Nasal cavity respiratory epithelium epithelial cell of viscerocranial mucosa (primary cell): ENCODE results near the gene C1GALT1C1L. TPM values are rescaled to one million over a fixed set of nuclear protein-coding genes. Genes with fewer than 3 reads are reported as not detected.

Source experiments
- total RNA-seq: library from RNA; depleted of rRNA; stranded (reverse); fragments of >200 nt; gene quantifications from 2 replicates; pipeline ENCODE4 v1.2.3, GENCODE V29; 2014

The C1GALT1C1L gene
- total RNA-seq, result under 0.01 and 0.14 TPM in 2 replicates

DNA sequence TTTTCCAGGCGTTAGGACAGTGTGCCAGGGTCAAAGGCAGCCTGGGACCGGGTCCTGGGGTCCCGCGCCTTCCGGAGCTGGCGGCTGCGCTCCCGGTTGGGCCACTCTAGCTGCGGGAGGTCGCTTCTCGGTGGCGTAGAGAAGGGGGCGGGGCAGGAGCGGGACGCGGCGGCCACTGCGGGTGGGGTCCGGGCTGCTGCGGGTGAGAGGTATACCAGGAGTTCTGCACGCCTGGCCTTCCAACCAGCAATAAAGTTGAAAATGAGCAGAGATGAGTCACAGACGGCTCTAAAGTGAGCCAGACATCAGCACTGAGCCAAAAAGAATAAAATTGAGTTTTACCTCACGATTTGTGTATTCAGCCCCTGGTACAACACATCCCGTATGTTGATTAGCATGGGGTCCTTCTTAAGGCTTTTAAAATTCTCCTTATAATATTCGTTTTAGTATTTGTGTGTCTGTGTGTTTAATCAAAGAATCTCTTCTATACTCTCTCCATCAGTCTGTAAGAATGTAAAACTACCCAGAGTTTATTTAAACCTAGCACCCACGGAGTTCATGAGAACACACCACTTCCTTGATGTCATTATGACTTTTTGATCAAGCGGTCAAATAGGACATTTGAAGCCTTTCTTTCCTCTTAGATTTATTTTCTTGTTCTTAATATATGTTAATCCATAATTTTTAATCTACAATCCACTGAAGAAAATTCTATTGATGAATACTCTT is at the start of gene C1GALT1C1L:
Gene C1GALT1C1L (minus strand): TSS at position 108 of the 729 bp plus-strand sequence. CDS start 107 bp downstream, at position 1.

DNA sequence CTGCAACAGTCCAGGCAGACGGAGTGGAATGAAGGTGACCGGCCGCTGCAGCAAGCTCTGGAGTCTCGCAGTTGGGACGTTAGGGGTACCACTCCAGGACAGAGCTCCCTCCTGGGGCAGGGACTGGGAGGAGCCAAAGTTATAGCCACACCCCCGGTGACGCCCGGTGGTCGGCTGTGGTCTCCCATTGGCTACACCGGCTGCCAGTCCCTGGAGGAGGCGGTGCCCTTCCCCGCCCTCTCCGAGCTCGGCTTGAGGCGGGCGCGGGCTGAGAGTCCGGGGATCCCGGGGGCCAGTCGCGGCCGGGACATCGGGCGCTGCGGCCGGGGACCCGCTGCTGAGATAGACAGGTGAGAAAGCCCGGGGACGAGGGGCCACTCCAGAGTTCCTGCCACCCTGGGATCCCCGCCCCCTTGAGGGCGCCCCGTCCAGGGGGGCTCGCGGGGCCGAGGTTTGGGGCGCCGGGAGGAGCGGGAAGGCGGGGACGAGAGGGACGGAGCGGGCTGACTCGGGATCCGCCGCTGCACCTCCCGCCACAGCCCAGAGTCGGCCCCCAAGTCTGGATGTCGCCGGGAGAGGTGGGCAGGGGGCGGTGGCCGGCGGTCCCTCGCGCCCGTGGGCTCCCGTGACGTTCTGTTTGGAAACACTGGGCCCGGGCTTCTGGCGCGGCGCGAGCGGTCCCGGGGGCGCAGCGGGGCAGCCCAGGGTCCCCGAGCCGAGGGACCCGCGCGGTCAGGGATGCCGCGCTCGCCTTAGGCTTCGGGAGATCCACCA is 39.0 kb downstream of the C1GALT1C1L start, which contains the start of gene PLEKHH2:
Gene PLEKHH2 (plus strand): TSS at position 231 of the 774 bp plus-strand sequence. CDS start 7,414 bp downstream, outside the sequence.

Other genes starting within 250 kb of the C1GALT1C1L start
- gene THADA, start 80.4 kb downstream of the C1GALT1C1L start, total RNA-seq, result 26.3 and 38.0 TPM in 2 replicates
- 0.43 and 1.4 TPM in 2 replicates for gene PLEKHH2, start 39.2 kb downstream of the C1GALT1C1L start, total RNA-seq
- 15.0 and 17.7 TPM in 2 replicates for gene DYNC2LI1, start 97.6 kb upstream of the C1GALT1C1L start, total RNA-seq
- gene ABCG5, start 162.4 kb upstream of the C1GALT1C1L start, total RNA-seq, result not detected in 2 replicates
- gene ABCG8, start 162.5 kb upstream of the C1GALT1C1L start, total RNA-seq, result not detected in 2 replicates